ENCODE measurements around the gene CSMD2.
"Not testable (repeated sequence)": the region's sequence is repeated elsewhere in the genome, so short reads cannot be mapped to it uniquely, and the experiment has no call there.

Gene CSMD2

DNA sequence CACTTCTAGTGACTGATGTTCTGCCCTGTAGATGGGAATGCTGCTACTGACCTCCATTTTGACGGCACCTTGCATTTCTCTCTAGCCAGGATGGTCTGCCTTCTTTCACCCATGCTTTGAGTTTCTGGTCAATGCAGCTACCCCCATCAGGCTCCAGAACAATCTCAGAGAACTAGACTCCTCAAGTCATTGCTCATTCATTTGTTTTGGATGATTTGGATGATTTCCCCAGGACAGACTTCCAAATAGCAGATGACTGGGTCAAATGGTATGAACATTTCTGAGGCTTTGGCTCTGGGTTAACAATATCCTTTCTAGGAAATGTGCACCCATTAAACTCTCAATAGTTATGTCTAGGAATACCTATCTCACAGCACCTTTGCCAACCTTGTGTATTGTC lies 63.9 kb downstream of the CSMD2 start:
- no peak for DNase-seq

DNA sequence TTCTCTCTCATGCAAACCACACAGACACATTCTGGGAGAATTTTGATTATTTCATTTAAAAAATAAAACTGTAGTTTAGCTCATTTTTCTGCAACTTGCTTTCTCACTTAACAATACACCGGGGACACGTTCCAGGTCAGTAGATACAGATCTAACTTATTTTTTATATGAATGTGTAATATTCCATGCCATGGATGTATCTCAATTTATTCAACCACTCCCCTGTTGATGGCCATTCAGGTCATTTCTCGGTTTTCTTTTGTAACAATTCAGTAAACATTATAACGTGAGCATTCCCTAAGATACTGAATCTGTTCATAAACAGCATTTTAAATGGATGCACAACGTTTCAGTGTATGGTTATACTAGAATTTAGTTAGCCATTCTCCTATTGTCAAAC lies 64.7 kb downstream of the CSMD2 start:
- DNase-seq: no peak

GRCh38 chr1:34092399-34092798 lies 72.6 kb downstream of the CSMD2 start:
- DNase-seq: not testable (repeated sequence)

DNA sequence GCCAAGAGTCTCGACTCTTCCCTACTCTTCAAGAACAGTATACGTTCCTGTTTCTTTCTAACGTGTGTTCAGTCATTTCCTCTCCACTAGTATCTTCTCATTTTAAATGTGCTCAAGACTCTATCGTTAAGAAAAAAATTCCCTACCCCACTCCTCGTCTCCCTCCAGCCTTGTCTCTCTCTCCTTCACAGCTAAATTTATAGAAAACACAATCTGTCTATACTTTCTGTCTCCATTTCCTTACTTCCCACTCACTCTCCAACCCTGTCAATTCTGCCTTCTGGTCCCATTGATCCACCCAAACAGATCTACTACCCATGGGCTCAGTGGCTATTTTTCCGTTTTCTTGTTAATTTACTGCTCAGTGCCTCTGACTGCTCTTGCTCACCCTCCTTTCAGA lies 75.3 kb downstream of the CSMD2 start:
- DNase-seq: no peak

GRCh38 chr1:34087986-34088385 lies 77.0 kb downstream of the CSMD2 start:
- DNase-seq: no peak

GRCh38 chr1:34086561-34086960 lies 78.5 kb downstream of the CSMD2 start:
- DNase-seq: no peak

DNA sequence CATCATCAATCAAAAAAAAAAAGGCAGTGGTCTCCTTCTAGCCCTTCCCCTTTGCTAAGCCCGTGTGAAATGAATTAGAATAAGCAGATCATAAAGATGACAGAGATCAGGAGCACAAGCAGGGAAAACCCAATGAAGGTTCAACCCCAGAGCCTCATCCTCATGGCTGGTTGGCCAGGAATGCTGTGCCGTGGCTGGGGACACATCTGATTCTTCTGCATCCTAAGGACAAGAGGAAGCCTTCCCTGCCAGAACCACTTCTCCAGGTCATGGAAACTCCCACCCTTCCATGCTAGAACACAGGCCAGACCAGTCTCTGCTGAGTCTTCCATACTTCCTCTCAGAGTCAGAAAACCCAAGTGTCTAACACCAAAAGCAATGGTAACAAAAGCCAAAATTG lies 81.1 kb downstream of the CSMD2 start:
- DNase-seq: no peak

GRCh38 chr1:34082085-34082670 lies 82.9 kb downstream of the CSMD2 start:
- DNase-seq: not testable (repeated sequence)

GRCh38 chr1:34078383-34078782 lies 86.6 kb downstream of the CSMD2 start:
- no peak for DNase-seq

DNA sequence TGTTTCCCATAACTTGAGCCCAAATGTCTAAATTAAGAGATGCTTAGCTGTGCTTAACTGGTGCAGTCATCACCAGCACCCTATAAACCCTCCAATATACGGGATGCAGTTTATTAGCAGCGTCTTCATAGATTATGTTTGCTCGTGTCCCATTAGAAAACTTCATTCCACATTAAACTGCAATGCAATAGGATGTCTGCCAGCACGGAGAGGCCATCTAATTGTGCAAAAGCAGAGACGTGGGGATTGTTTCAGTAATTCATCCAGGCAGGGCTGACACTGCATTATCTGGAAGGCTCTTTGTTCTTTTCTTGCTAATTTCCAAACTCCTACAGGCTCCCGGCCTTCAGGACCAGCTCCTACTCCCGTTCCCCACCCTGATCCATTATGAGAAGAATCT lies 89.5 kb downstream of the CSMD2 start:
- no peak for DNase-seq

DNA sequence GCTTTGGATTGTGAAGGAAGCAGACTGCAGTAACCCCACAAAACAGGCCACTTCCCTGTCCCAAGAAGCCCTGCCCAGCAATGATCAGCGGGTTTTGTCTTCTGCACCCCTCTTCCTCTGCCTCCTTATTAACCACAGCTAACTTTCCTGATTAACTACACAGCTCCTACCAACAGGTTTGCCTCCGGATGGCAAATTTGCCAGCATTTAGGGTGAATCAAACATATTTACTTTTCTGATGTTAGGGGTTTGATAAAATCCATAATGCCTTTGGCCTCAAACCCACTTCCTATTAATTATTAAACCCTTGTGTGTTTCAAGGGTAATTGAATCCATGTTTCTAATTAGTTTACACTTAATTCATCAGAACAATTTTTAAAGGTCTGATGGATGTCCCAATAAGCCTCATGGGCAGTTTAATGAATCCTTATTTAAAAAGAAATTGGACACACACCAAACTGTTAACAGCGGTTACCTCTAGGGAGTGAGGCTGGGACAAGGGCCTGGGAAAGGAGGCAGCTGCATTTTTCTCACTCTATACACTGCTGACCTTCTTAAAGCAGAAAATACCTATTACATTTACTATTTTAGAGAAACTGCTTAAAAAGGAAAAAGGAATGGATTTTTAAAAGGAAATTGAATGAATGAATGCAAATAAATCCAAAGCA lies 91.9 kb downstream of the CSMD2 start:
- DNase-seq: no peak

DNA sequence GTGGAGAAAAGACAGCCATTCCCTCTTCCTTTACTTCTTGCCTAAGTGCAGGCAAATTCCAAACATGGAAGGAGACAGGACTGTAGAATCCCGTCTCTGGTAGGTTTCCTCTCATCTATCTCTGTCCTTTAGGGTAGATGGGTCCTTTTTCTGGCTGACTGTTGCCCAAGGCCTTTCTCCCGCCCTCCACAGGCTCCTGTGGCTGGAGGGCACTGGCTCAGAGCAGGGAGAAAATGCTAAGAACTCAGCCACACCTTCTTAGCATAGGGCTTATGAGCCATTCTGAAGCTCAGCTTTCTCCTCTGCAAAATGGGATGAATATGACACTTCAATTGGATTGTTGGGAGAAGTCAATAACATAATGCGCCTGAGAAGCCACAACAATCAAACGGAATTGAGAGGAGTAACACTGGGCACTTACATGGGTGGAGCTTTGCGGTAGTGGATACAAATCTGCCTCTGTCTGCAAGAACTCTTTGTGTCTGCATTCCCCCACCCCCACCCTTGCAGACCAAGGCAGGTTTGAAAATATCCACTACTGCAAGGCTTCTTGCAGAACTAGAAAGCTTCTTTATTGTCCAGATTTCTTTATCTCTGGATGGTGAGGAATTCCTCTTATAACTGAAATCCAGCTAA lies 94.7 kb downstream of the CSMD2 start:
- DNase-seq: no peak

DNA sequence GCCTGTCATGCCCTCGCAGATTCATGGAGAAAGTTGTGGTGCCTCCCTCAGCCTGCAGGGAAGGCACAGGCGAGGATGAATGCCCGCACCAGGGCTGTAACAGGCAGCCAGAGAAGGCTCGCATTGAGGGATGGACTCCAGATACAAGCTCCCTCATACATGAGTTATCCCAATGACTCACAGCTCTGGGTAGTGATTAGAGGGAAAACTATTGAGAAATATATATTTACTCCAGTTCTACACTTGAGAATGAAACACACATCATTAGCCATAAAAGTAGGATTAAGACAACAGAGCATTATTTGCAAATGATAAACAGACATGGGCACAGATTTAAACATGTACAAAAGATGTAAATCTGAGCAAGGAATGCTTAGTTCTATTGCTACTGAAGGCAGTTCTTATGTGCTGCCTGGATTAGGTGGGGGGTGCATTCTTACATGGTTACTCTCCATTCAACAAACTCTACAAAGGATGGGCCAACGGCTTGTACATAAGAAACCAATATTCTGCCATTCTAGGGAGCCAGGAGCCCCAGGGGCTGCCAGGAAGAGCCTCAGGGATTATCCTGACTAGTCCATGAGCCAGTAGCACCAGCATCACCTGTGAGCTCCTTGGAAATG lies 97.9 kb downstream of the CSMD2 start:
- DNase-seq: no peak

GRCh38 chr1:34066166-34066565 lies 98.9 kb downstream of the CSMD2 start:
- DNase-seq: no peak

GRCh38 chr1:34065498-34065897 lies 99.5 kb downstream of the CSMD2 start:
- no peak for DNase-seq

GRCh38 chr1:34060901-34061415 lies 104.1 kb downstream of the CSMD2 start:
- DNase-seq: no peak

DNA sequence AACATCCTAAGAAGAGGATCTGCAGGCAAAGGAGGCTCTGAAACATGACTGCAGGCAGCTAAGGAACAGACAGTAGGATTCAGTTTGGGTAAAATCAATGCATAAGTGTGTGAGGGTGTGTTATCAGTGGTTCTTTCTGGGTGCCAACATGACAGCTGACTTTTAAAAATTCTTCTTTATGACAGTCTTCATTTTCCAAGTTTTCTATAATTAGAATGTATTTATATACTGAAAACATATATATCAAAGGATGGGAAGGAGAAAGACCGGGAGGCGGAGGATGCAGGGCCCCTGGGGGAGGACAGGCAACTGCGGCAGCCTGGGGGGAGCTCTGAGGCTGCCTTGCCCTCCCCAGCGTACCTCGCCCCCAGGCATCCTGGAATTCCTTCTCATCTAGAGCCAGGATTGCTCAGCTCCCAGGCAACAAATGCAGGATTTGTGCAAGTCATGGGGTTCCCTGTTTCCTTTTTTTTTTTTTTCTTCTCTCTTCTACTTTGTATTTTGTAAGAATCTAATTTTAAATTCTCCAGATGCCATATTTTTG lies 104.8 kb downstream of the CSMD2 start:
- no peak for DNase-seq

DNA sequence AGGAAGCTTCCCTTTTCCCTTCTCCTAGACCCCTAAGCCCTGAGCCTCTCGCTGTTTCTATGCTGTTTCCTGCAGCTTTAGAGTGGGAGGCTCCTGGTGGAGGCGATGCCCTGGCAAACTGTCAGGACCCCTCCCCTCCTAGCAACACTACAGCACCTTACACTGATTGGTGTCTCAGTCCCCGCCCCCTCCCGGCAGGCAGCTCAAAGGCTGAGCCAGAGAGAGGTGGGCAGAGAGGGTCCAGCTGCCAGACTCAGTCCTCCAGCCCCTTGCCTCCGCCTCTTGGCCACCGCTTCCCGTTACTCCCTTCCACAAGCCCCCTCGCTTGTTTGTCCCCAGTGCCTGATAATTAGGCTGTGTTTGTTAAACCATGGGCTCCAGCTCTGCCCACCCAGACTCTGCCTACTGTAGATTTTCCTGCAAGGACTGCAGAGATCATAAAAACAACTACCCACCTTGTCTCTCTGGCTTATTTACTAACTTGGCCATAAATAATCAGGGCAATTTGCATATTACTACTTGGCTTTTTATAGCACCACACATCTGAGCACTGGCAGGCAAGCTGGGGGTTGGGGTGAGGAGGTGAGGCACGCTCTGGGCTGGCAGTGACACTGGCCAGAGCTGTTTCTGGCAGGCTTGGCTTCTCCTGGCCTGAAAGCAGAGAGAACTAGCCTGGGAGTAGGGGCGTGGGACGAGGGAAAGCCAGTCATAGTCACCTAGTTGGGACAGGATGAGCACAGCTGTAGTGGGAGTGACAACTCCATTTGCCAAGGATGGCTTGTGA lies 107.5 kb downstream of the CSMD2 start:
- peak; percentile 33 for DNase-seq

DNA sequence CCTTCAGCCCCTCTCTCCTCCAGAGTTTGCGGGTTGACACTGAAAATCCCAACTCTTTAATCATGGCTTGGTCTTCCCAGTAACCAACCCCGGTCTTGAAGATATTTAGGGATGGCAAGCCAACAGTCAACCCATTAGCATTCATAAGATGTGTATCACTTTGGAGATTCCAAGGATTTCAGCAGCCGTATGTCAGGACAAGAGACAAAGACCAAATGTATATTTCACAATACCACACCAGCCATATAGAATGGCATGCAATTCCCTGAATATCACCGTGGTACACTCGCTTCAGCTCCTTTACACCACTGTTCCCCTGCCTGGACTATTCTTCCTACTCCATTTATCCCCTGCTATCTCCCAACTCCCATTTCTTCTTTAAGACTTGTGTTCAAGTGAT lies 109.2 kb downstream of the CSMD2 start:
- DNase-seq: no peak

DNA sequence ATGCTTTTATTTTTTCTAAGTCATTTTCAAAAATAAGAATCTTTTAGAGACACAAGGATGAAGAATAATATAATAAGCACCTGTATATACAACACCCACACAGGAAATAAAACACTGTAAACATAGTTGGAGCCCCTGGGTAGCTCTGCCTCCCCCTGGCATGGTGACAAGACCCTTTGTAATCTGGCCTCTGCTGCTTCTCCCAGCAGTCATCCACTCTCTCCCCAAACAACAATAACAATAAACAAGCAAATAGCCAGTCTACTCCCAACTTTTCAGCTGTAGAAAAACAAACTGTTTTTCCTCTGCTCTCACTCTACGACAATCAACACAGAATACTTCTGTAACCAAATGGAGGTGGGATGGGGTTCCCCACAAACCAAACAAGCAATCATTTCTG lies 110.1 kb downstream of the CSMD2 start:
- no peak for DNase-seq

- no peak for DNase-seq
These were observed 111.4 kb downstream of the CSMD2 start for GRCh38 chr1:34053660-34054059.

- DNase-seq: no peak
These were observed 112.5 kb downstream of the CSMD2 start for GRCh38 chr1:34052565-34052964.

All from retina (tissue), 1 donor.